Activated CD4-positive, alpha-beta T cell treated with anti-CD3 and anti-CD28 coated beads, Interleukin-2, Interleukin-6, amounts not matched to agents 100 ng/mL and 50 ng/mL, durations not matched to agents 16 hours and 8 hours (primary cell): ENCODE data around the gene PHTF1.
"Not testable (repeated sequence)": the region's sequence is repeated elsewhere in the genome, so short reads cannot be mapped to it uniquely, and the experiment has no call there.

Experiments
- DNase-seq: peaks from one replicate; pipeline ENCODE4 v3.0.0-alpha.2; 2020

The PHTF1 gene

DNA sequence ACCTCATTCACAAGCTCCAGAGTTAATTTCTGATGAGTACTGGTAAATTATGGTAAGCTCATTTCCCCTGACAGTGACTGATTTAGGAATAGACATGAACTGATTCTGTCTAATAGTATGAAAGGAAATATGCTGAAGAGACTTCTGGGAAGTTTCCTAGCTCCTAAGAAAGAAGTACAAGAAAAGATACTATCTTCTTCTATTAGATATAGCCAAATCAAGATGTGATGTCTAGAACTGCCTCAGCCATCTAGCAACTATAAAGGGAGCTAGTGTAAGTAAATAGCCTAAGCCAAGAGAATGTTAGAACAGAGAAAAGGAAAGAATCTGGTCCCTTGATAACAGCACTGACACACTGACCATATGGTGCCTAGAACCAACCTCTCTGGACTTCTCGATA, 10.7 kb upstream of the PHTF1 start:
- DNase-seq: no peak

DNA sequence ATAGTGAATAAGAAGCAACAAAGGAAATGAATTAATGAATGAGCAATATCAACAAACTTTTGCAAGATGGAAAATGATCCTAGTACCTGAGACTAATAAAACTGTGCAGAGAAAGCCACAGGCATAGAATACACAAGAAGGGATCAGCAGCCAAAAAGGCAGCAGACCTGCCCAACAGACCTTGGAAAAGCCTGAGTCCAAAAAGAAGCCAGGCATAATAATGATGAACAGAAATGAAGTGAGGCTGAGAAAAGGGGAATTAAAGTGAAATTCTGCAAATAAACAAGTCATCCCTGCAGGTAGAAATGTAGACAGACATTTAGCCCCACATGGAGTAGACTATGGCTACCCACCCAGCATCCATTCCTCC, 10.3 kb upstream of the PHTF1 start:
- DNase-seq: no peak

DNA sequence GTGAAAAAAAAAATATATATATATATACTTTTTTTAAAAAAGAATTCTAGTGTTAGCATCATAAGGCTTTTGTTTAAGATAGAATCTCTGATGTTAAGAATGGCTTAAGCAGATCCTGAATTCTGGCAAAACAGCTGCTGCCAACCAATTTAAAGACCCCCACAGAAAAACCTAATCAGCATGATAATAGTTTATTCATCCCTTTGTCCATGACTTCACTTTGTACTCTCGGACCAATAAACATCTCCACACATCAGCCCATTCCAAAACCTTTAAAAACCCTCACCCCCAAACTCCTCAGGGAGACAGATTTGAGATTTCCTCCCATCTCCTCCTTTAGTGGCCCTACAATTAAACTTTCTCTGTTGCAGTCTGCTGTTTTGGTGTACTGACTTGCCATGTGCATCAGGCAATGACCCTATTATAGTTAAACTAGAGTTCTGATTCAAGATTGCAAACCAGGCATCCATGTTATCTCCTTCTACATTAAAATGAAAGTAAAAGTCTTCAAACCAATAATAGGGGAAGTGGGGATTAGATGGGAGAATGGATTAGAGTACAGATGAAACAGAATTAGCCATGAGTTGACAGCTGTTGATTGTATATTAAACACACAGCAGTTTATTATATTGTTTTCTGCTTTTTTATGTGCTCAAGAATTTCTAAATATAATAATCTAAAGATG, 9.8 kb upstream of the PHTF1 start:
- no peak for DNase-seq

DNA sequence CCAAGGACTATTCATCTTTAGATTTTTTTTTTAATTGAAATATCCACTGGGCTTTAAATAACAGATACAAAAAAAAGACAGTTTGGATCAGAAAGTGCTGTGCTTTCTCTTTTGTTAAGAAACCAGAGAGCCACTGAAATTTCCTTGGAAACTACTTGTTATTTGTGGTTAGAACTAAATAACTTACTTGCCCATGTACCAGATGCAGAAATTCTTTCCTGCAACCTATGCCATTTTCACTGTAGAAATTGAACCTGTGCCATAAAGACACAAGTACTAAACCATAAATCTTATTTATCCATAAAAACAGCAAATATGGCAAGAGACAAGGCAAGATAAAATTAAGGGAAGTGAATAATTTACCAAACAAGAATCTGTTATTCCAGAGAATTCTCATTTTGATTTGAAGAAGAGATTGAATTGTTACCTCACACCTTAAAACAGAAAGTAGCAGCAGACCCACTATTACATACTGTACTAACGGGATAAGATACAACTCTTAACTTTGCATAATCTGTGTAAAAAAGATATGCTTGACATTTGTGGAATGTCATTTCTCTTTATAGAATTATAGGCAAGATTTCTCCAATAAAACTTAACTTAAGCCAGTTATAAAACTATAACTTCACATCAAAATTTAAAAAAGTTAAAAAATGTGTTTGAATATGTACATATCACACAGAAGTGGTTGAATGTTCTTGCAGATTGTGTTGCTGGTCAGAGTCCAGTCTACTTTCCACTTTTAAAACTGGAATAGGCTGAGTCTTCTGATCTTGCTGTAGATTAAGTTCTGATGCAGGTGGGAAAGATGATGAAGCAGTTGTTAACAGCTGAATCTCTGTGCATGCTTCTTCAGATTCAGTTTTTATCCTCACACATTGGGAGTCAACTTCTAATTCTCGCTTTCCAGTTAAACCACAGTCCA, 6.3 kb upstream of the PHTF1 start:
- no peak for DNase-seq

DNA sequence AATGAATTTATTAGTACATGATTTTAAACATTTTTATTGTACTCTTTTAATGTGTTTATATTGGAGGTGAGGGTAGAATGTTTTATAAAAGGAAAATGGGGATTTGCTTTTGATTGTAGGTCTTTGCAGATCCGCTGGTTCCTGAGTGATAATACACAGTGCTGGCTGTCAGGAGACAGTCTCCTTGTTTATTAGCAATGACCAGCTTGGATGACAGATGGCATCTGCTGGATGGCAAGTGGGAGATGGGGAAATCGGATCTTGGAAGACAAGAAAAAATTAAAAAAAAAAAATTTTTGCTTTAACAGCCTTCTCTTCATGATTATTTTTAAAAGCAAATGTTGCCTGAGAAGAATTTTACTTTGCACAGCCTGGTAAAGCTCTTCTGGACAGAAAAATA, 4.4 kb upstream of the PHTF1 start:
- DNase-seq: no peak

DNA sequence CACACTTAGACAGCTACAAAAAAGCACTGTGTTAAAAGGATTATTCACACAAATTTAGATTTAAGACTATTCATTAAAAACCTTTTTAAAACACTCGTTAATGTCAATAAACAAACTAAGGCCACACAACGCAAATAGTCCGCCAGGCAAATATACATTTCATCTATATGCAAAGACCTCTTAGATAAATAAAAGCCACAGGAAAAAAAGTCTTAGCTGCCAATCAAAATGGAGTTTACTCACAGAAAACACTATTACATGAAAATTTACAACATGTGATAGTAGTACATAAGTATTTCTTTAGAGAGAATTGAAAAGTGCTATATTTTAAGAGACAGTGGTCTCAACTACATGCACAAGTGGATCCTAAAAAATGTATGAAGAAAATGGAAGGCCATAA, 2.7 kb upstream of the PHTF1 start:
- DNase-seq: no peak

DNA sequence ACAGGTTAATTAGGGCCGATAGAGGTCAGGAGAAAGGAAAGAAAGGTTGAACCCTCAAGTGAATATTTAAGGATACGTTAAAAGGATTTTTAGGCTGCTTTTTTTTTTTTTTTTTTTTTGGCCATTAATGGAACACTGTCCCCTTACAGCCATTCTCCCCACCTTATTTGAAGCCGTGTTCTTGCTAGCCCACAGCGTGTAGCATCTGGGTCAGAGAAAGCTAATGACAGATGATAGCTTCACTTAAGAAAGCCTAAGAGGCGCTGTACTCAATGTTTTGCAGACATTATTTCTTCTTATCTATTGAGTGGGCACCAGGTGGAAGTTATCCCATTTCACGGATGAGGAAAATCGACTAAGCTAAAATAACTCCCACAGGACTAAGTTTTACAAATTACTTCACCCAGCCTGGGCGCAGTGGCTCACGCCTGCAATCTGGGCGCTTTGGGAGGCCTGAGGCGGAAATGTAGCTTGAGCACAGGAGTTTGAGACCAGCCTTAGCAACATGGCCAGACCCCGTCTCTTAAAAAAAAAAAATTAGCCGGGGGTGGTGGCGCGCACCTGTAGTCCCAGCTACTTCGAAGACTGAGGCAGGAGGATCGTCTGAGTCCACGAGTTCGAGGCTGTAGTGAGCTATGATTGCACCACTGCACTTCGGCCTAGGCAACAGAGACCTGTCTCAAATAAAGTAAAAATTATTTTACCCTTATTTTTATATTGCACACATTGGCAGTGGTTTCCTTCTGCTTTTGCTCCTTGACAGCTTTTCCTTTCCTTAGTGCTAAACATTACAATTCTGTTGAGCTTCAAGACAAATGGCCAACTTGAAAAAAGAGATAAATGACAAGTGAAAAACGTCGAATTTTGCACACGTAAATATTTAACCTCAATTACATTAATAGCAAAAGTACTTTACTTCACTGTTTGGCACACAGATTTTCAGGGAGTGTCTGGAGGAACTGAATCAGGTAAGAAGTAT, 1.1 kb upstream of the PHTF1 start:
- no peak for DNase-seq

DNA sequence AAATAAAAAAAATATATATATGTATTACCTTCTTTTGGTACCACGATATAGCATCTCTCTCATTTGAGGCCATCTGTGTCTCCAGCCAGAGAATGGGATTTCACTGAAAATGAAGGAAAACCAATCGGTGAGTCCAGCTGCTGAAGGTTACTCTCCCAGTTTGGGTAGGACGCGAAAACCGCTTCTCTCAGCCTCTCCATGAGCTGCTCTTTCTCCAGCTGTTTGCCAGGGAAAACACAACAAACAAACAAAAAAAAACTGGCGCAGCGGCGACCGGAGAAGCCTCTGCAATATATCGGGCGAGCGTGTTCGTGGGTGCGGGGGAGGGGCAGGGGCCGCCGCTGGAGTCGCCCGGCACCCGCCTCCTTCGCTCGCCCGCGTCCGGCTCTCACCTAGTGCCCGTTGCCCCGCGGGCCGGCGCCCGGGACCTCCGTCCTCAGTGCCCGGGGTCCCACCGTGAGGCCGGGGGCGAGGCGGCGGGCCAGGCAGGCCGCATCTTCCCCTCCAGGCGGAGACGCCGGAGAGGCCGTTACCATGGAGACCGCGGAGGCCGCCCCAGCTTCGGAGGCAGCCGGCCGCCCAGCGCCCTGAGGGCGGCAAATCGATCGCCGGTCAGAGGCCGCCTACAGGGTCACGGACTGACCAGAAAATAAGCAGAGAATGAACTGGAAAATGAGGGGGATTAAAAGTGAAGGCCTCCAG, 504 bp downstream of the PHTF1 start:
- DNase-seq: peak; percentile 66

DNA sequence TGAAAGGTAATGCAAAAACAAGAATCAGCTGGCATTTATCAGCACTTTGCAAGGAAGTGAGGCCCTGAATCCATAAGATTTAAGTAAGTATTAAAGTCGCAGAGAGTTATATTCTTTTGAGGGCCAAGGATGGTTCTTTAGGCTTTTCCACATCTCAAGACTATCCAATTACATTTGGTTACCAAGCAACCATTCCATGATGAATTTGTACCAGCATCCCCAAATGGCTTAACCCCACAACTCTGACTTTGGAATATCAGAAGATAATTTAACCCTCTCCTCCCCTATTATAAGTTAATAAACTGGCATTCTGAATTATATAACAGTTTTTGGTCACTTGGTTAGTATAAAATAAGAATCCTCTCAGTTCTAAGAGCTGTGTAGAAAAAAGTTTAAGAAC, 2.8 kb downstream of the PHTF1 start:
- no peak for DNase-seq

DNA sequence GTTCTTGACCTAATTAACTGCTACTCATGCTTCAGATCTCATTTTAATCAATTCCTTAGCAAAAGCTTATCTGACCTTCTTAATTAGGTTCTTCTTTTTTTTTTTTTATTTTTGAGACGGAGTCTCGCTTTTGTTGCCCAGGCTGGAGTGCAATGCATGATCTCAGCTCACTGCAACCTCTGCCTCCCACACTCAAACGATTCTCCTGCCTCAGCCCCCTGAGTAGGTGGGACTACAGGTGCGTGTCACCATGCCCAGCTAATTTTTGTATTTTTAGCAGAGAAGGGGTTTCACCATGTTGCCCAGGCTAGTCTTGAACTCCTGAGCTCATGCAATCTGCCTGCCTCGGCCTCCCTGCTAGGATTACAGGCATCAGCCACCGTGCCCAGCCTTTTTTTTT, 6.0 kb downstream of the PHTF1 start:
- not testable (repeated sequence) for DNase-seq

DNA sequence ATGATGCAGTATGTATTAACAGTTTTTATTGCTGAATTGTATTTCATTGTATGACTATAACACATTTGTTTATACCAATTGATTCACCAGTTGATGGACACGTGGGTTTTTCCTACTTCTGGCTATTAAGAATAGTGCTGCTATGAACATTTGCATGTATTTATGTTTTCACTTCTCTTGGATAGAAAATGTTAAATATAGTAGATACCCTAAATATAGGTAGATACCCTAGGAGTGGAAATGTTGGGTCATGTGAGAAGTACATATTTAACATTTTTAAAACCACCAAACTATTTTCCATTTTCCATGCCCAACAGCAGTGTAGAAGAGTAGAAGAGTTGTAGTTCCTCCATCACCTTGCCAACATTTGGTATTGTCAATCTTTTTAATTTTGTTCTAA, 7.8 kb downstream of the PHTF1 start:
- DNase-seq: no peak

DNA sequence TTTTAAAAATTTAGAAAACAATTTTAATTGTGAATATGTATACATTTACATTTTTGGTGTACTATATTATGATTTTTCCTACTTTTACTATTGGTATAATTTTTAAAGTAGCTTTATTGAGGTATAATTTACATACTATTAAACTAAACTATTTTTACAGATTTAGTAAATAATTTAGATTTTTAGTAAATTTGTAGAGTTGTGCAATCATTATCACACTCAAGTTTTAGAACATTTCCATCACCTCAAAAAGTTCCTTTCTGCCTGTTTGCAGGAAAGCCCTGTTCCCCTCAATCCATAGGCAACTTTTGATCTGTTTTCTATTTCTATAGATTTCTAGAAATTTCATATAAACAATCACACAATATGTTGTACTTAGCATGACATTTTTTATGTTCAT, 8.2 kb downstream of the PHTF1 start:
- no peak for DNase-seq

DNA sequence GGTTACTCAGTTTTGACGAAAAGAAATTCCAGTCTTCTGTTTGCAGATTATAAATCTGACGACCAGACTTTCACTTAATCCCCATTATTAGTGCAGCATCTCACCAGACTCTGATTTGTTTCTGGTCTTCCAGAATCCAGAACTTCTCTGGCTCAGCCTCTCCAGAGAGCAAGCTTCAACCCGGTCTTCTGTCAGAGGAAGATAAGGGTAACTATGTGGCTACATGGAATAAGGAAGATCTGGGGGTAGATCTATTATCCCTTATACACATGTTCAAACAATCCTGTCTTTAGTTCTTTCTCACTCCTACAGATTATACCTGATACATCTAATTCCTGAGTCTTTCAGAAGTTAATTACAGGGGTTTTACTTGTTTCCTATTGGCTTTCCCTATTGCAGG, 9.9 kb downstream of the PHTF1 start:
- DNase-seq: no peak

DNA sequence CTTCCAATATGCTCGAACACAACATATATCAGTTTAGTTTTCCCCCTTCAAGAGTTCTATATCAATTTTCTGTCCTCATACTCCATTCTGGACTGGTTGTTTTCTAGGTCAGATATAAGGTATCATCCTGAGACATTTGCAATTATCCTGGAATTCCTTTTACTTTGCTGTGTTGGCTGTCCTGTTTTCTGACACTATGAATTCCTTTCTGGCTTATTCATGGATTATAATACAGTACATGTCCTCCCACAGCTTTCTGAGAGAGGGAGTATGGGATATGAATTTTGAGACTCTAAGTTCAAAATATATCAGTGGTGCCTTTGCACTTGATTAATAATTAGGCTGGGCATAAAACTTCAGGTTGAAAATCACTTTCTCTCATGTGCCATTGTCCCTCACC, 11.9 kb downstream of the PHTF1 start:
- DNase-seq: no peak

DNA sequence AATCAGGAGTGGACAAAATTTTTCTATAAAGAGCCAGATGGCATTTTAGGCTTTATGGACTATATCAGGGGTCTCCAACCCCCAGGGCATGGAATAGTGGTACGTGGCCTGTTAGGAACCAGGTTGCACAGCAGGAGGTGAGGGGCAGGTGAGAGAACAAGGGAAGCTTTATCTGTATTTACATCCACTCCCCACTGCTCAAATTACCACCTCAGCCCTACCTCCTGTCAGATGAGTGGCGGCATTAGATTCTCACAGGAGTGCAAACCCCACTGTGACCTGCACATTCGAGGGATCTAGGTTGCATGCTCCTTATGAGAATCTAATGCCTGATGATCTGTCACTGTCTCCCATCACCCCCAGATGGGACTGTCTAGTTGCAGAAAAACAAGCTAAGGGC, 13.9 kb downstream of the PHTF1 start:
- DNase-seq: no peak

DNA sequence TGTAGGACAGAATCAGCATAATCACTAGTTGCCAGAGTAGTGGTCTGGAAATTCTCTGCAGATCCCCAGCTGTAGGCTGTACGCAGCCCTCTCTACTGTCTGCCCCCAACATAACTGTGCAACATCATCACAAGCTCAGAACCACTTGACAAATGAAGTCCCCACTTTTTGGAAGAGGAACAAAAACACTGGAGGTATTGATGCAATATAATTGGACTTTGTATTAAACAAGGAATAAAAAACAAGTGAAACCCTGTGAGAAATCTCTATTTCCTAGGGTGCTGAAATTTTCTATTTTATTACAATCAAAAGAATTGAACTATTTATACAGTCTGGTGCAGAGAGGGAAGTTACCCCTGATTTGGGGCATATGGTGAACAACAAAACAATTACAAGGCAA, 15.2 kb downstream of the PHTF1 start:
- no peak for DNase-seq

DNA sequence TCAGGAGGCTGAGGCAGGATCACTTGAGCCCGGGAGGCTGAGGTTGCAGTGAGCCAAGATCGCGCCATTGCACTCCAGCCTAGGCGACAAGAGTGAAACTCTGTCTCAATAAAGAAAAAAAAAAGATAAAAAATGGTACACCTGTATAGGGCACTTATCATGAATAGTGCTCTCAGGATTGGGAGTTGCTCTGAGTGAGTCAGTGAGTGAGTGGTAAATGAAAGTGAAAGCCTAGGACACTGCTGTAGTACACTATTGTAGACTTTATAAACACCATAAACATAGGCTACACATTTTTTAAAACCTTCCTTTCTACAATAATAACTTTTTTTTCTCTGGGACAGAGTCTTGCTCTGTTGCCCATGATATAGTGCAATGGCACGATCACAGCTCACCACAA, 16.8 kb downstream of the PHTF1 start:
- DNase-seq: peak; percentile 15

DNA sequence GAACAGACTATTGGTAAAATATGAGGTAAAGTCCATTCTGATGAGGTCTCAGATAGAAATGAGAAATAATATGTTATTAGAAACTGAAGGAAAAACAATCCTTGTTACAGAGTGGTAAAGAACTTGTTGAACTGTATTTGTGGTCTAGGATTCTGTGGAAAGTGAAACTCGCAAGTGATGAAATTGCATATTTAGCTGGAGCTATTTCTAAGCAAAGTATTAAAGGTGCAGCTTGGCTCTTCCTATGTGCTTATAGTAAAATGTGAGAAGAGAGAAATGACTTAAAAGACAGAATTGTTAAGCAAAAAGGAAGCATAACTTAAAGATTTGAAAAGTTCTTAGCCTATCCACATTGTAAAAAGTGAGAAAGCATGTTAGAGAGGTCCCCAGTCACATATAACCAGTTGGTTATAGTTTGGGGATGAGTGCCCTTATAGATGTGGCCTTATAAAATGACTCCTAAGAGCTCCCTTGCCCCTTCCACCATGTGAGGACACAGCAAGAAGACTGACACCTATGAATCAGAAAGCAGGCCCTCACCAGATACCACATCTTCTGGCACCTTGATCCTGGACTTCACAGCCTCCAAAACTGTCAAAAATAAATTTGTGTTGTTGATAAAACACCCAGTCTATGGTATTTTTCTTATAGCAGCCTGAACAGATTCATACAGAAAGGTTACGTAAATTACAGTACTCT, 24.8 kb downstream of the PHTF1 start:
- peak; percentile 7 for DNase-seq

DNA sequence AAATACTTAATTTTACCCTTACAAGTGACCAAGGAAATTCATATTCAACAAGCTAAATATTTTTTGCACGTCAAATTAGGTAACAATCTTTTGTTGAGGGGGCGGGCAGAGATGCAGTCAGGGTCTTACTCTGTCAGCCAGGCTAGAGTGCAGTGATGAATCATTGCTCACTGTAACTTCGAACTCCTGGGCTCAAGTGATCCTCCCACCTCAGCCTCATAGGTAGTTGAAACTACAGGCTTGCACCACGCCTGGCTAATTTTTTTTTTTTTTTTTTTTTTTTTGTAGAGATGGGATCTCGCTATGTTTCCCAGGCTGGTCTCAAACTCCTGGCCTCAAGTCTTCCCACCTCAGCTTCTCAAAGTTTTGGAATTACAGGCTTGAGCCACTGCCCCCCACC, 26.5 kb downstream of the PHTF1 start:
- no peak for DNase-seq

DNA sequence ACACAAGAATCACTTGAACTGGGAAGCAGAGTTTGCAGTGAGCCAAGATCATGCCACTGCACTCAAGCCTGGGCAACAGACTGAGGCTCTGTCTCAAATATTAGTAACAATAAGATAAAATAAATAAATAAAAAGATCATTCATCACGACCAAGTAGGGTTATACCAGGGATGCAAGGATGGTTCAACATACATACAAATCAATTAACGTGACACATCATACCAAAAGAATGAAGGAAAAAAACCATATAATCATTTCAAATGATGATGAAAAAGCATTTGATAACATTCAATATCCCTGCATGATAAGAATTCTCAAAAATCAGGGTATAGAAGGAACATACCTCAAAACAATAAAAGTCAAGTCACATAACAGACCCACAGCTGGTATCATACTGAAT, 38.3 kb downstream of the PHTF1 start:
- no peak for DNase-seq

DNA sequence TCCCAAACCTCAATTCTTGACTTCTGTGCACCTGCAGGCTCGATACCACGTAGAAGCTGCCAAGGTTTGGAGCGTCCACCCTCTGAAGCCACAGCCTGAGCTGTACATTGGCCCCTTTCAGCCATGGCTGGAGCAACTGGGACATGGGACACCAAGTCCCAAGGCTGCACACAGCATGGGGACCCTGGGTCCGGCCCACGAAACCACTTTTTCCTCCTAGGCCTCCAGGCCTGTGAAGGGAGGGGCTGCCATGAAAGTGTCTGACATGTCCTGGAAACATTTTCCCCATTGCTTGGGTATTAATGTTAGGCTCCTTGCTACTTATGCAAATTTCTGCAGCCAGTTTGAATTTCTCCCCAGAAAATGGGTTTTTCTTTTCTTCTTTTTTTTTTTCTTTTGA, 40.7 kb downstream of the PHTF1 start:
- DNase-seq: not testable (repeated sequence)

DNA sequence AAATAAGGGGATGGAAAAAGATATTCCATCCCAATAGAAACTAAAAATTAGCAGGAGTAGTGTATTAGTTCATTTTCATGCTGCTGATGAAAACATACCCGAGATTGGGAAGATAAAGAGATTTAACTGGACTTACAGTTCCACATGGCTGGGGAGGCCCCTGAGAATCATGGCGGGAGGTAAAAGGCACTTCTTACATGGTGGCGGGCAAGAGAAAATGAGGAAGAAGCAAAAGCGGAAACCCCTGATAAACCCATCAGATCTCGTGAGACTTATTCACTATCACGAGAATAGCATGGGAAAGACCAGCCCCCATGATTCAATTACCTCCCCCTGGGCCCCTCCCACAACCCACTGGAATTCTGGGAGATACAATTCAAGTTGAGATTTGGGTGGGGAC, 41.8 kb downstream of the PHTF1 start:
- not testable (repeated sequence) for DNase-seq
